Measurements from ENCODE around the gene UNC13D.

The UNC13D gene

DNA sequence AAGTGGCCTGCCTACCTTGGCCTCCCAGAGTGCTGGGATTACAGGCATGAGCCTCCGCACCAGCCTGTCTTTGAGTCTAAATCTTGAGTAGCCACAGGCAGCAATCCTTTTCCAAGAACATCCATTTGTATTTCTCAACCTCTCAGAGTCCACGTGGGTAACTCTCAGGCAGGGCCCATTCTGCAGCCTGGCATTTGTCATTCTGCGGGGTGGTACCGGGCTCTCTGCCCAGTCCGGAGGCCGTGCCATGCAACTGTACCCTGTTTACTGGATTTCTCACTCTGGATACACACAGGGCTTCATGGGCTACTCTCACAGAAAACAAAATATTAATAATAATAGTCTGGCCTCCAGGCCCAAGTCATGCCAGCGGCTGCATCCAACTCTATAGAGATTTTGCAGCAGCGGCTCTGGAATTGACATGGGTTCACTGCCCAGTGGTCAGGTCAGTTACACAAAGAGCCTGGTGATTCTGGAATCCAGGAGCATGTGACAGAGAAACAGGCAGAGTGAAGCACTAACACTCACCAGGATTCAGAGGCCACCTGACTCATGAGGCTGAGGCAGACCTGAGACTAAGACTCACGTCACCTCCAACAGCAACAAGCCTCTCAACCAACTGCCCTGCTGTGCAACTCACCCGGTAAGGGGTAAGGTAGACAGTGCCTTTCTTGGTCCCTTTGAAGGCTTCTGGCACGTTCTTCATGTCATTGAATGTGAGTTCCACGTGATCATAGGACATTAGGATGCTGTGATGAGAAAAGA lies 6.9 kb upstream of the UNC13D start:
- no peak for DNase-seq (ENCODE audit: low read depth)

- no peak for DNase-seq (ENCODE audit: low read depth)
These were observed 5.5 kb upstream of the UNC13D start for GRCh38 chr17:75849724-75850123.

DNA sequence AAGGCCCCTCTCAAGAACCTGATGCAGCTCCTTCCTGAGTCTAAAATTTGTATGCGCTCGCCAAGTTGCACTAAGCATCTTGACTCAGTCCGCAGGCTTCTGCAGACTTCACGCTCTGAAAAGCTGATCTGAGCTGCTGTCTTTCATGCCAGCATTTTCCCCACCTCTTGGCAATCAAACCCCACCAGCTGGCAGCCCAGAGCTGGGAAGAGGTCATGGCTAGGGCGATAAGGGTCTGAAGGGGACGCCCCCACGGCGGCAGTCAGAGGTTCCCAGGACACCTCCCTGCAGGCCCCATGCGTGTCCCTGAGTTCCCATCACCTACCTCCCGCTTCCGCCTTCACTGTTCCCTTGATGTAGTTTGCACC lies 5.1 kb upstream of the UNC13D start:
- no peak for DNase-seq (ENCODE audit: low read depth)

DNA sequence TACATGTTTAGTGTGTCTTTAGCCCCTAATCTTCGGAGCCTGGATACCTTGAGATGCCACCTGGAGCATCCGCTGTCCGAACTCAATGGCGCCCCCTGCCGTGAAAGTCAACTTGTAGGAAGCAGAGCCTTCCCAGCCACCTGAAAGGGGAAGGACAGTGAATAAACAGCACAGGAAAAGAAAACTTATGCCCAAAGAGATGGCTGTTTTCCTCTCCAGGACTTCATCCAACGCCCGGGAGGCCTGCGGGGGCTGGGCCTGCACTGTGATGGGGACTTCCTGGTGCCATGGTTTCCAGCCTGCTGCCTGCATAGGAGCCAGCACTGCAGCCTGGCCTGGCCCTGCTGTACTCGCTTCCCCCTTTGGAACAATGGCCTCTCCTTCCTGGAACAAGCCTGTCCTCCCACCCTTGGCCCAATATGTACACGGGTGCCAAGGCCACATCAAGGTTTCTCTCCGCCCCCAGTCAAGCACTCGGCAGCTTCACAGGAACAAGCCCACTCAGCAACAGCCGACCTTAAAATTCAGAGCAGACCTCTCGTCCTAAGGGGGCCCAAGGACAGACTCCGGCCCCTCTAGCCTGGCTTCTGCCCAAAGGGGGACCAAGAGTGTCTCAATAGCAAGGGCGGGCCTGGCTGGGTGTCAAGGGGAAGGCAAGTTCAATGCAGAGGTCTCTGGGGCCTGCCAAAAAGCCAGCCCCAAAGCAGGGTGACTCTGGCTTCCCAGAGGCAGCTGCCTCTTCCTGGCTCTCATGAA lies 4.5 kb upstream of the UNC13D start:
- DNase-seq (ENCODE audit: low read depth): peak; percentile 70

- DNase-seq (ENCODE audit: low read depth): no peak
These were observed 3.7 kb upstream of the UNC13D start for GRCh38 chr17:75847614-75848522.

DNA sequence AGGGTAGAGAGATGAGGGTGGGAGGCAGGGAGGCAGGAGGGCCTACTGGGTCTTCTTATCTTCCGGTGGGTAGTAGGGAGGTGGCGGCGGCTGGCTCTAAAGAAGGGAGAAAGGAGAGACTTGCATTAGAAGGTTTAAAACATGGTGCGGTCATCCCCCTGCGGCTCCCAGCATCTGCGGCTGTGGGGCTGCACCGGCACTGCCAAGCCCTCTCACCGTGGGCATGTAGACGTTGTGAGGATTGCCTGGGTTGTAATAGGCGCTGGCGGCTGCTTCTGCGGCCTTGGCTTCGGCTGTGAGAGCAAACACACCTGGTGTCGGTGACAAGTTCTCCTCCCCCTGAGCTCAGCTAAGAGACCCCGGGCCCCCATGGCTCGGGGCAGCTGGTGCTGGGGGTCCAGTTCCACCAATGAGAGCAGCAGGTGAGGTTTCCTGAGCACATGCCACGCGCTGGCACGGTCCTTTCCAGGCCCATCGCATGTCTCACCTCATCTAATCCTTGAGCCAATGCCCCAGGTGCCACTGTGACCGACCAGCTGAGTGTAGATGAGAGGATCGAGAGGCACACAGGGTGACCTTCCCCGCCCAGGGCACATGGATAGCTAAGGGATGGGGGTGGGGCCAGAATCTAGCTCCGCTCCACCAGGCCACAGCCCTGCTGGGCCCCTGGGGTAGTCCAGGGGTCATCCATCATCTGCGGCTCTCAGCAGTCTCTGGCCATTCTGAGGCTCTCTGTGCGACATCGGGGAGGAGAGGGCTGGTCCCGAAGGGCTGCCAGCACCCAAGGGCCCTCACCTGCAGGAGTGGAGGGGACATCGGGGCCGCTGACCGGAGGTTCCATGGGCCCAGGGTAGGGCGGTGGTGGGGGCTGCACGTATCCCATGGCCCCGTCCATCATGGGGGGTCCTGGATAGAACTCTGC lies 2.7 kb upstream of the UNC13D start:
- no peak for DNase-seq (ENCODE audit: low read depth)

DNA sequence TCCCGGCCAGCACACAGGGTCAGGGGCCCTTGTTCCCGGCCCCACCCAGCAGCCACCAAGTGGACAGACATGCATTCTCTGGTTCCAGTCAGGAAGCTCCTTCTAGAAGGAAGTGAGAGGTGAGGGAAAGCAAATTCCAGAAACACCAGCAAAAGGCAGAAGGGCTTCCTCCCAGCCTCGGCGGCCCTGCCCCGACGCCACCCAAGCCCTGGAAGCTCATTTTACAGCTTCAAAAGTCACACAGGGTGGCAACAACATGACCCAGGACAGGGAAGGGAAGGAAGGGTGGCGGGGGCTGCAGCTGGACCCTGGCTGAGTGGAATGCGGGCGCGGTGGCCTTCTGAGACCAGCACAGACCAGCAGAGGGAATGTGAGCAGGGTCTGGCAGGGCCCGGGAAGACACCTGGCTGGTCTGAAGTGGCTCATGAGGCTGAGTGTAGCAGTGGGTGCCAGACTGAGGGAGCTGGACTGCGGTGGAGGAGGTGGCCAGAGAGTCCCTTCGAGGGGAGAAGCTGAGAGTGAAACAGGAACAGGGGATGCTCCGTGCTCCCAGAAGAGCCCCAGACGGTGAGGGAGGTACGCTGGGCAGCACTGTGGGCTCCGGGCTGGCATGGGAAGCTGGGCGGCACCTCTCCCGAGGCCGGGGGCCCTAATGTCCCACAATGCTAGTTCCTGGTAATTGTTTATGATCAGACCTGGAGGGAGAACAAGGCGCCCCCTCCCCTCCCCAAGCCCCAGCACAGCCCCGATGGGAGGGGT lies 1.9 kb upstream of the UNC13D start:
- no peak for DNase-seq (ENCODE audit: low read depth)

DNA sequence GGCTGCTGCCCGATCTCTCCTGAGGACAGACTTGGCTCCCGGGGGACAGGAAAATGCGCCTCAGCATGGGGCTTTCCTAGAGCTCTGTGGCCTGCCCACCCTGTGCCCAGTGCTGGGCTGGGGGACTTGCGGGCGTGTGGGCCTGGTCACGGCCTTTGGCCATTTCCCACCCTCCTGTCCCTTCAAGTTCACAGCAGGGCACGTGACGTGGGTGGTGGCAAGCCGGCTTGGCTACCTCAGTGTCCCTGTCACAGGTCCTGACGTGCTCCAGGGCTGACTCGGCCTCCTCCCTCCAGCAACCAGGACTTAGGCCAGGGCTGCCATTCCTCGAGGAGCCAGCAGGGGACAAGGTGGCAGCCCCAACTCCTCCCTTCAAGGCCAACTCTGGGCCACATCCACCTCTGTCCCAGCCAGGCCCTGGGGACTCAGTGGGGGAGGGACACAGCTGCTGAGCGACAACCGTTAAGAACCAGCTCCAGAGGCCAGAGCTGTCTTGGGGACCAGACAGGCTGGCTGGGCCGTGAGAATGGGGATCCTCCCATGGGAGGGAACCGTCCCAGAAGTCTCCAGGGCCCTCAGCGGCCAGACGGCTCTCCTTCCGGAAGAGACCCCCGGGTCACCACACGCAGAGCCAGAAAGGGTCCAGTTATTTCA lies 981 bp upstream of the UNC13D start:
- DNase-seq (ENCODE audit: low read depth): peak; percentile 60

DNA sequence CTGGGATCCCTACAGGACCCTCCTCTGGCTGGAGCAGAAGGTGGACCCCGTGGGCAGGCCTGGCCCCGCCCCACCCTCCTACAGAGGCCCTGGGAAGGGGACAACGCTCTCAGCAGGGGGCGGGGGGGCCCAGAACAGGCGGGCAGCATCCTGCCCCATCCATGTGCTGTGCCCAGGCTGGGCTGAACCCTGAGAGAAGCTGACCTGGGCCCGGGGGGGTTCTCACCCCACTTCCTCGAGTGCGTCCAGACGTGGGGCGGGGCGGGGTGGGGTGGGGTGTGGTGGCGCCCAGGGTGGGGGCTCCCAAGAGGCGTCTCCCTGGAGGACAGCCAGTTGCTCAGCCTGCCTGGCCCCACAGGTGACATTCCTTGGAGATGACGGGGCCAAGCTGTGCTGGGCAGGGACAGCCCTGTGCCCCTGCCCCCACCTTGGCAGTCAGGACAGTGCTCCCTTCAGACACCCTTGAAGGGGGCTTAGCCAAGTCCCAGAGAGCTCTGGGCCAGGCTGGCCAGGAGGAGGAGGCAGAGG lies 390 bp upstream of the UNC13D start:
- DNase-seq (ENCODE audit: low read depth): peak; percentile 16

- peak; percentile 12 for DNase-seq (ENCODE audit: low read depth)
These were observed 1.1 kb downstream of the UNC13D start for GRCh38 chr17:75842963-75843576.

DNA sequence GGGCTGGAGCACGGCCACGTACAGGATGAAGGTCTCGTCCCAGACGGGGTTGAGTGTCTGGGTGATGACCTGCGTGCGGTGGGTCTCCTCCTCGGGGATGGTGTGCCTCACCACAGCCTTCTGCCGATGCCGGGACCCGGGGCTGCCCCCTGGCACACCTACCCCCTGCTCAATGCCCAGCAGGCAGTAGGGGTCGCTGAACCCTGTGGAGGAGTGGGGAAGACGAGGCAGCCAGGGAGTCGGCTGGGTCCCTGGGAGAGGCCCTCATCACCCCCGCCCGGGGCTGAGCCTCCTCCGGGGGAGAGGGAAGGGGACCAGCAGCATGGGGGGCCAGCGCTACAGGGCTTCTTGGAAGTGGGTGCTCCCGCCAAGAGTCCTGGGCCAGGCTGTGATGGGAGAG lies 1.8 kb downstream of the UNC13D start:
- DNase-seq (ENCODE audit: low read depth): no peak

DNA sequence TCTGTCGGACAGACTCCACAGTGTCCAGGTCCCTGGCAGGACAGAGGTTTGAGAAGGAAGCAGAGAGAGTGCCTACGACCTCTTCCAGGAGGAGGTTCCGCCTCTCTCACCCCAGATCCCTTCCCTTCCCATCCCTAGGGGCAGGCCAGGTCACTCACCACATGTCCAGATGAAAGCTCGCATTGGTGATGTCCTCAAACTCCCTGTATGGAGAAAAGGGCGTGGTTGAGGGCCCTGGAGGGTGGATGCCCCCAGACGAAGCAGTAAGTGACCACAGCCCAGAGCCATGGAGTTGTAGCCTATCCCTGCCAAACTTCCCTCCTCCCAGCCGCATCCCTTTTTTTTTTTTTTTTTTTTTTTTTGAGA lies 3.4 kb downstream of the UNC13D start:
- DNase-seq (ENCODE audit: low read depth): no peak

- DNase-seq (ENCODE audit: low read depth): no peak
These were observed 4.0 kb downstream of the UNC13D start for GRCh38 chr17:75839942-75840798.

DNA sequence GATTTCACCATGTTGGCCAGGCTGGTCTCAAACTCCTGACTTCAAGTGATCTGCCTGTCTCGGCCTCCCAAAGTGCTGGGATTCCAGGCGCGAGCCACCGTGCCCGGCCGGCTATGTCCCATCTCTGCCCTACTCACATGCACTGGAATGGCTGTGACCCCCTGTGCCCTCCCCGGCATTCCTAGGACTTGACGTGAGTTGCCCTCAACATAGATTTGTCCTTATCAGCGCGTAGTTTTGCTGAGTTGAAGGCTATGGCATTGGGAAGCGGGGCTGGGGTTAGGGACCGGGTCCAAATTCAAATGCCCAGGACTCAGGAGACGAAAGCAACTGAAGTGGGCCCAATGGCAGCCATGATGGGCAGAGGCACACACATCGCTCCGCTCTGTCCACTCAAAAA lies 5.8 kb downstream of the UNC13D start:
- DNase-seq (ENCODE audit: low read depth): no peak

DNA sequence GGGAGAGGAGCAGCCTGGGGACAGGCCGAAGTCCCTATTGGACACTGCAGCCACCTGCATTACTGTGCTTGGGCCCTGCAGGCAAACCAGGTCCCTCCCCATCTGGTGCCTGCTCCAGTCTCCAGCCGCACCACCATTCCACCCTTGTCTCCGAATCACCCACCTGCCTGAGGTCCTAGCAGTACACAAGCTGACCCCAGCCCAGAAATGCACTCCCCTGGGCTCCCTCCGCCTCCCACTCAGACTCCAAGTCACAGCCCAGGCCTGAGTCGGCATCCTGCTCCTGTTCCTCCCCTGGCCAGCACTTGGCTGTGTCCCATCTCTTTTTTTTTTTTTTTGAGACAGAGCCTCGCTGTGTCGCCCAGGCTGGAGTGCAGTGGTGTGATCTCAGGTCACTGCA lies 6.3 kb downstream of the UNC13D start:
- no peak for DNase-seq (ENCODE audit: low read depth)

- DNase-seq (ENCODE audit: low read depth): no peak
These were observed 7.6 kb downstream of the UNC13D start for GRCh38 chr17:75836605-75837004.

DNA sequence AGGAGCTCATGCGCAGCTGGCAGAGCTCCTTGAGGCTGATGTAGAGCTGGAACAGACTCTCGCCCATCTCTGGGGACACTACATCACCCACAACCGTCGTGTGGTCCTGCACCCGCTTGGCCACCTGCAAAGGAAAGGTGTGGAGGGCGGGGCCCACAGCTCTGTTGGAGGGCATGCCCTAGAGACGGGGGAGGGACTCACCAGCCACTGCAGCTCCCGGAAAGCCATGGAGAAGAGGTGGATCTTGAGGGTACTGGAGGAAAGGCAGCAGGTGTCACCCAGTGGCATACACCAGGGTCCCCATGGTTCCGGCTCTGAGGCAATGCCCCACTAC lies 8.6 kb downstream of the UNC13D start:
- no peak for DNase-seq (ENCODE audit: low read depth)

- DNase-seq (ENCODE audit: low read depth): no peak
These were observed 9.1 kb downstream of the UNC13D start for GRCh38 chr17:75834928-75835653.

All from activated T-cell treated with anti-CD3 and anti-CD28 coated beads for 24 hours (primary cell).